GM12878 (cell line): Measurements from ENCODE around the gene PRAC2. TPM values are rescaled to one million over a fixed set of nuclear protein-coding genes. Genes with fewer than 3 reads are reported as not detected.

ENCODE experiments used
- ATAC-seq: fragments of 200-7000 bp; cut with Tn5 transposase; 3 replicates; pipeline ENCODE4 v1.9.1; 2020; ENCODE audit warnings: mild to moderate bottlenecking, moderate library complexity
- BruUV-seq: library from RNA; stranded (reverse); fragments of 400-500 nt; replicated peaks from 2 replicates; lab custom pipeline; 2021; lab: Mats Ljungman, UMichigan
- CTCF ChIA-PET: fragments of 300-600 bp; sonication (Branson Sonifier 250); formaldehyde crosslinking; extraction: SDS; loops from one replicate; lab custom pipeline; 2021; ENCODE audit warnings: inconsistent platforms; lab: Yijun Ruan, JAX
- POLR2A ChIA-PET: fragments of 350-600 bp; formaldehyde crosslinking; extraction: SDS; loops from one replicate; lab custom pipeline; 2021; ENCODE audit warnings: inconsistent platforms; lab: Charles Lee
- RAD21 ChIA-PET: fragments of 300-600 bp; sonication (Branson Sonifier 250); formaldehyde crosslinking; loops from one replicate; lab custom pipeline; 2023; ENCODE audit warnings: antibody characterized with exemption; ENCODE audit not compliant: unreplicated experiment; lab: Charles Lee
- SMC1A ChIA-PET: fragments of 300-600 bp; sonication (Branson Sonifier 250); formaldehyde crosslinking; loops from one replicate; lab custom pipeline; 2023; ENCODE audit not compliant: unreplicated experiment, uncharacterized antibody; lab: Charles Lee
- DNase-seq: peaks from one replicate; pipeline ENCODE4 v3.0.0-alpha.2; 2011; ENCODE audit warnings: low read depth, low spot score
- FAIRE-seq: peaks from 3 replicates; lab custom pipeline; 2011; peaks lifted over from hg19 to GRCh38; lab: Jason Lieb, UNC
- H2AFZ ChIP-seq: 2 replicates; pipeline ENCODE4 v1.6.0; 2011; ENCODE audit warnings: low read depth, low read length, control low read depth; ENCODE audit not compliant: control insufficient read depth
- H3K27ac ChIP-seq: 2 replicates; pipeline ENCODE4 v1.5.1; 2011; ENCODE audit warnings: control low read depth; ENCODE audit not compliant: control insufficient read depth, insufficient read depth
- H3K27me3 ChIP-seq, 2 experiments: replicated peaks in 1 of 2; 2 replicates each; pipeline versions ENCODE4 v1.6.0 to v1.6.1; 2011; ENCODE audit warnings: low read length in 1 of 2; ENCODE audit not compliant: control insufficient read depth in 2 of 2, insufficient read depth in 2 of 2
- H3K36me3 ChIP-seq, 2 experiments: 2 replicates each; pipeline ENCODE4 v1.5.1; 2011; ENCODE audit warnings: low read length in 1 of 2; ENCODE audit not compliant: control insufficient read depth in 2 of 2, insufficient read depth in 2 of 2
- H3K4me1 ChIP-seq: 2 replicates; pipeline ENCODE4 v1.6.1; 2011; ENCODE audit warnings: mild to moderate bottlenecking, low read length, moderate library complexity, mixed read lengths; ENCODE audit not compliant: control insufficient read depth, insufficient read depth
- H3K4me2 ChIP-seq: 2 replicates; pipeline ENCODE4 v1.6.0; 2011; ENCODE audit warnings: control low read depth; ENCODE audit not compliant: control insufficient read depth, insufficient read depth
- H3K4me3 ChIP-seq: fragments of 200-600 bp; sonication (generic); 2 replicates; pipeline ENCODE4 v1.5.1; 2016
- H3K79me2 ChIP-seq: 2 replicates; pipeline ENCODE4 v1.6.0; 2011; ENCODE audit warnings: low read length; ENCODE audit not compliant: control insufficient read depth, insufficient read depth
- H3K9ac ChIP-seq: 2 replicates; pipeline ENCODE4 v1.8.0; 2011; ENCODE audit warnings: low read length, control low read depth, mixed read lengths; ENCODE audit not compliant: control insufficient read depth, insufficient read depth
- H3K9me3 ChIP-seq: replicated peaks from 3 replicates; pipeline ENCODE4 v1.5.1; 2011; ENCODE audit warnings: mild to moderate bottlenecking, low read length; ENCODE audit not compliant: control insufficient read depth, insufficient read depth
- H4K20me1 ChIP-seq: 2 replicates; pipeline ENCODE4 v1.6.0; 2011; ENCODE audit not compliant: control insufficient read depth, insufficient read depth
- ATF3 ChIP-seq: IDR thresholded peaks from 2 replicates; pipeline ENCODE4 v1.6.1; 2011; ENCODE audit warnings: low read depth, mild to moderate bottlenecking, low read length, moderate library complexity, borderline replicate concordance; ENCODE audit errors: extremely low read depth
- EZH2 ChIP-seq: IDR thresholded peaks from 2 replicates; pipeline ENCODE4 v1.6.1; 2012; ENCODE audit warnings: low read depth, mild to moderate bottlenecking, control low read depth, inconsistent platforms, low read length, borderline replicate concordance; ENCODE audit not compliant: control insufficient read depth
- FOS ChIP-seq: IDR thresholded peaks from 3 replicates; pipeline ENCODE4 v1.6.1; 2011; ENCODE audit warnings: borderline replicate concordance; ENCODE audit not compliant: insufficient read length; ENCODE audit errors: extremely low read depth
- PAX5 ChIP-seq: IDR thresholded peaks from 2 replicates; pipeline ENCODE4 v1.6.1; 2011; ENCODE audit warnings: low read depth, low read length, borderline replicate concordance
- PBX3 ChIP-seq: IDR thresholded peaks from 2 replicates; pipeline ENCODE4 v1.6.1; 2011; ENCODE audit warnings: mild to moderate bottlenecking, low read depth, low read length, moderate library complexity; ENCODE audit not compliant: insufficient replicate concordance
- RUNX3 ChIP-seq: IDR thresholded peaks from 2 replicates; pipeline ENCODE4 v1.6.1; 2012; ENCODE audit warnings: low read length, inconsistent platforms
- SPI1 ChIP-seq: IDR thresholded peaks from 2 replicates; pipeline ENCODE4 v1.6.1; 2011; ENCODE audit warnings: low read depth, mild to moderate bottlenecking, low read length, moderate library complexity, borderline replicate concordance; ENCODE audit not compliant: insufficient read depth
- TCF7 ChIP-seq: IDR thresholded peaks from 2 replicates; pipeline ENCODE4 v1.6.1; 2014; ENCODE audit warnings: antibody characterized with exemption, borderline replicate concordance
- ZNF24 ChIP-seq: fragments of 450-650 bp; IDR thresholded peaks from 2 replicates; pipeline ENCODE4 v1.6.1; 2017; ENCODE audit warnings: antibody characterized with exemption, mild to moderate bottlenecking
- WGBS: methylation state at CpG from one replicate; pipeline ENCODE4 v1.1.6; 2016; ENCODE audit warnings: low lambda C conversion rate; ENCODE audit not compliant: insufficient replicate concordance, insufficient coverage; ENCODE audit errors: missing lambda C conversion rate; 5-methylcytosine and 5-hydroxymethylcytosine counted together
- in situ Hi-C: fragments of 300-500 bp; cut with MboI; formaldehyde crosslinking; loops from 9 replicates; pipeline ENCODE4 v1.14.3; 2018; ENCODE audit warnings: mixed read lengths
- intact Hi-C: fragments of 100-400 bp; cut with micrococcal nuclease; formaldehyde crosslinking; loops from one replicate; pipeline ENCODE4 v1.14.2; 2022; ENCODE audit not compliant: unreplicated experiment
- polyA plus RNA-seq, 11 experiments: library from polyadenylated mRNA; depleted of rRNA in 4 of 11; unstranded in 6 of 11; stranded (reverse) in 5 of 11; fragments of >200 nt; fragmentation: Nextera tagmentation in 4 of 11; fragmentation: Illumina TruSeq in 1 of 11; extraction: Ambion mirVana in 4 of 11; extraction: Trizol in 1 of 11; gene quantifications; 1 replicate in 1 of 11; 2 replicates in 10 of 11; pipeline versions ENCODE4 v1.2.1 to v1.2.3, GENCODE V29; 2011 to 2016; ENCODE audit warnings: inconsistent platforms in 2 of 11, missing spikeins in 2 of 11, low read depth in 1 of 11
- total RNA-seq, 4 experiments: library from RNA; depleted of rRNA in 3 of 4; stranded (reverse); fragments of >200 nt in 3 of 4; fragmentation: Illumina TruSeq in 1 of 4; extraction: Trizol in 1 of 4; gene quantifications; 2 replicates each; pipeline versions ENCODE4 v1.2.1 to v1.2.3, GENCODE V29; 2013 to 2021

The PRAC2 gene
- total and polyA plus RNA-seq, 10 of the 15 experiments (the other 5 are each of a cell fraction or from before 2014, with no cell fraction given): 0.31 TPM; not detected in 9

GRCh38 chr17:48769009-48769675 lies 46.2 kb downstream of the PRAC2 start:
- intact Hi-C loops: no loop called here
- no peak for DNase-seq
- 51% methylated on average over 5 of the region's 5 CpGs for WGBS
- no peaks in the 10 kb centered on the region for H4K20me1 ChIP-seq
- TF ChIP-seq SPI1 (0 out of 2 replicates have a peak, but pooled peaks have one; percentile 8), FOS (no peak)
- H3K9me3 ChIP-seq: no peaks in the 10 kb centered on the region
- SMC1A ChIA-PET: interaction anchor here (0.6 to 1.4 kb wide), 5 partner anchors 12 to 117 kb away, joined by 3 to 5 read pairs (median 3); no protein-coding TSS in a partner anchor
- H3K79me2 ChIP-seq: no peaks in the 10 kb centered on the region
- no peak overlapping the region for H3K9ac ChIP-seq
- H3K36me3 ChIP-seq: no peaks in the 10 kb centered on the region
- H2AFZ ChIP-seq: peak overlapping the region; percentile 38; the same call in 1 of the 2 replicates
- POLR2A ChIA-PET: no interaction called here
- in situ Hi-C loops: no loop called here
- no peak overlapping the region for H3K4me2 ChIP-seq
- no peak overlapping the region for H3K4me3 ChIP-seq
- peaks cover 0 to 1% of the 10 kb centered on the region in 2 experiments; a peak in 1 of 4 replicates for H3K27me3 ChIP-seq
- RAD21 ChIA-PET: interaction anchor here (1.1 kb wide), 1 partner anchor 91 kb away, joined by 3 read pairs; no protein-coding TSS in a partner anchor
- CTCF ChIA-PET: interaction anchor here (0.9 to 3.0 kb wide), 7 partner anchors 10 to 110 kb away, joined by 3 to 10 read pairs (median 4); no protein-coding TSS in a partner anchor
- H3K27ac ChIP-seq: no peak overlapping the region
- FAIRE-seq: no peak
- no peak for ATAC-seq
- H3K4me1 ChIP-seq: peaks cover 5% of the 10 kb centered on the region
- no TSS peak for BruUV-seq

- BruUV-seq: no TSS peak
- peak; percentile 21 for DNase-seq
- Histone ChIP-seq H3K9ac (no peak overlapping the region), H3K4me2 (no peak overlapping the region), H3K4me3 (no peak overlapping the region), H3K36me3 (no peaks in the 10 kb centered on the region), H3K27ac (no peak overlapping the region), H3K4me1 (peaks cover 5% of the 10 kb centered on the region), H3K79me2 (no peaks in the 10 kb centered on the region), H2AFZ (no peak overlapping the region), H3K27me3 (peaks cover 0 to 1% of the 10 kb centered on the region in 2 experiments; a peak in 1 of 4 replicates), H3K9me3 (no peaks in the 10 kb centered on the region), H4K20me1 (no peaks in the 10 kb centered on the region)
- intact Hi-C loops: no loop called here
- FAIRE-seq: peak; percentile 62
- ATAC-seq: peak; percentile 44; the same call in 1 of the 3 replicates
- RAD21 ChIA-PET: no interaction called here
- TF ChIP-seq PAX5 (0 out of 2 replicates have a peak, but pooled peaks have one; percentile 40), ATF3 (no peak), TCF7 (no peak), EZH2 (no peak), ZNF24 (no peak), PBX3 (no peak), RUNX3 (peak; percentile 68)
- SMC1A ChIA-PET: no interaction called here
- CTCF ChIA-PET: interaction anchor here (0.7 to 1.0 kb wide), 2 partner anchors 40 to 47 kb away, joined by 3 read pairs; no protein-coding TSS in a partner anchor
- POLR2A ChIA-PET: no interaction called here
- 2% methylated on average over 3 of the region's 3 CpGs for WGBS
- in situ Hi-C loops: no loop called here
Observed at GRCh38 chr17:48770954-48771353, 48.0 kb downstream of the PRAC2 start.
